Transverse colon (tissue), 3 donors: ENCODE measurements around the gene NRARP.

Experiments
- CTCF ChIP-seq, 5 experiments: fragments of 200-600 bp in 3 of 5; fragments of 450-650 bp in 2 of 5; sonication (generic) in 3 of 5; IDR thresholded peaks; 1 replicate in 2 of 5; 2 replicates in 3 of 5; pipeline ENCODE4 v1.5.1; 2016 to 2017; ENCODE audit warnings: antibody characterized with exemption in 5 of 5, inconsistent platforms in 3 of 5, mild to moderate bottlenecking in 2 of 5, moderate library complexity in 1 of 5
- POLR2A ChIP-seq: fragments of 450-650 bp; IDR thresholded peaks from one replicate; pipeline ENCODE4 v1.6.1; 2016; ENCODE audit warnings: antibody characterized with exemption, mild to moderate bottlenecking, moderate library complexity

GRCh38 chr9:137317021-137317717 is 15.1 kb upstream of the NRARP start:
- TF ChIP-seq CTCF (IDR thresholded peaks at IDR 0.05) (no peak), POLR2A (no peak)
